GM04503 (cell line): Measurements from ENCODE around the gene CEBPA.
"Not testable (repeated sequence)": the region's sequence is repeated elsewhere in the genome, so short reads cannot be mapped to it uniquely, and the experiment has no call there.

Experiments
- DNase-seq: peaks from one replicate; pipeline ENCODE4 v3.0.0-alpha.2; 2012; ENCODE audit warnings: low read depth

CEBPA gene

GRCh38 chr19:33324628-33325027 is 22.3 kb upstream of the CEBPA start:
- no peak for DNase-seq

GRCh38 chr19:33323093-33323820 is 20.9 kb upstream of the CEBPA start:
- DNase-seq = no peak

DNA sequence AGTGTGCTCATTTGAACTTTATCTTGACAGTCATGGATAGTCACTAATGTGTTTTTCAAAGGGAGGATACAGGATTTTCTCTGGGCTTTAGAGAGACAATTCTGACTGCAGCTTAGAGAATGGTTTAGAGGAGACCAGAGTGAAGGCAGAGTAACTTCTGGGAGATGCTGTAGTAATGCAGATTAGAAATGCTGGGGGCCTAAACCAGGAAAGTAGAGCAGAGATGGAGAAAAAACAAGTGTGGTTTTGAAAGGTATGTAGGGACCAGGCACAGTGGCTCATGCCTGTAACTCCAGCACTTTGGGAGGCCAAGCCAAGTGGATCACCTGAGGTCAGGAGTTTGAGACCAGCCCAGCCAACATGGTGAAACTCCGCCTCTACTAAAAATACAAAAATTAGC is 18.3 kb upstream of the CEBPA start:
- no peak for DNase-seq

DNA sequence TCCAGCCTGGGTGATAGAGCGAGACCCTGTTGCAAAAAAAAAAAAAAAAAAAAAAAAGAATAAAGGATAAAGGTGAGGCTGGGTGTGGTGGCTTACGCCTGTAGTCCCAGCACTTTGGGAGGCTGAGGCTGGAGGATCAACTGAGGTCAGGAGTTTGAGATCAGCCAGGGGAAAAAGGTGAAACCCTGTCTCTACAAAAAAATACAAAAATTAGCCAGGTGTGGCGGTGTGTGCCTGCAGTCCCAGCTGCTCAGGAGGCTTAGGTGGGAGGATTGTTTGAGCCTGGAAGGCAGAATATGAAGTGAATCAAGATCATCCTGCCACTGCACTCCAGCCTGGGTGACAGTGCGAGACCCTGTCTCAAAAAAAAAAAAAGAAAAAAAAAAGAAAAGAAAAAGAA is 15.7 kb upstream of the CEBPA start:
- not testable (repeated sequence) for DNase-seq

- no peak for DNase-seq
Observed at GRCh38 chr19:33317517-33317916, 15.2 kb upstream of the CEBPA start.

DNA sequence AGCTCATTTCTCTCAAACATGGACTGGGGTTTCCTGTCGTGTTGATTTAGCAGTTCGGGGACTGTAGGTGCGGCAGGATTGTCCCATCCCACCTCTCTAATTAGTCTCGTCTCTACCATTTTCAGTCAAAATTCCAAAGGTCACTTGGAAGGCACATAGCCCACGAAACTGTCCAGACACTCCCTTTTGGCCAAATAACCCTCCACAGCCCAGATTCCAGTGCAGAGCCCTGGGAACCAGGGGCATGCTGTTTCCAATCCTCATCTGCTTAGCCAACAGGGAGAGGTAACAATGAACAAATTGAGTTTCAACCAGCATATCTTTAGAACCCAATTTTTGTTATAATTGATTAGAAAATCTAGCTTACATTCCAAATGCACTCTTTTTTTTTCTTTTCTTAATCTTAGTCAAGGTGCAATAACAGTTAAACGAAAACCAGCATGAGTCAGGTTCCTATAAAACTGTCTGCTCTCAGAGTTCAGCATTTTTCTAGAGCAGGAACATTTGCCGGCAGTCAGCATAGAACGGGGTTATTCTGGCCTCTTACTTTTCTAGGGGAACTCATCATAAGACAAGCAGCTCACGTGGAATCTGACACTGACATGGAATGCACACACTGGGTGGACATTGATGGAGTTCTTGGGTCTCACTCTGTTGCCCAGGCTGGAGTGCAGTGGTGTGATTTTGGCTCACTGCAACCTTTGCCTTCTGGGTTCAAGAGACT is 14.4 kb upstream of the CEBPA start:
- DNase-seq = no peak

DNA sequence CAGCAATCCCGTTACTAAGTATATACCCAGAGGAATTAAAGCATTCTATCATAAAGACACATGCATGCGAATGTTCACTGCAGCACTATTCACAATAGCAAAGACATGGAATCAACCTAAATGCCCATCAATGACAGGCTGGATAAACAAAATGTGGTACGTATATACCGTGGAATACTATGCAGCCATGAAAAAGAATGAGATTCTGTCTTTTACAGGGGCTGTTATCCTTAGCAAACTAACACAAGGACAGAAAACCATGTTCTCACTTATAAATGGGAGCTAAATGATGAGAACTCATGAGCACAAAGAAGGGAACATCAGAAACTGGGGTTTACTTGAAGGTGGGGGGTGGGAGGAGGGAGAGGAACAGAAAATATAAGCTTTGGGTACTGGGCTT is 10.5 kb upstream of the CEBPA start:
- not testable (repeated sequence) for DNase-seq

- no peak for DNase-seq
Observed at GRCh38 chr19:33312065-33312464, 9.7 kb upstream of the CEBPA start.

DNA sequence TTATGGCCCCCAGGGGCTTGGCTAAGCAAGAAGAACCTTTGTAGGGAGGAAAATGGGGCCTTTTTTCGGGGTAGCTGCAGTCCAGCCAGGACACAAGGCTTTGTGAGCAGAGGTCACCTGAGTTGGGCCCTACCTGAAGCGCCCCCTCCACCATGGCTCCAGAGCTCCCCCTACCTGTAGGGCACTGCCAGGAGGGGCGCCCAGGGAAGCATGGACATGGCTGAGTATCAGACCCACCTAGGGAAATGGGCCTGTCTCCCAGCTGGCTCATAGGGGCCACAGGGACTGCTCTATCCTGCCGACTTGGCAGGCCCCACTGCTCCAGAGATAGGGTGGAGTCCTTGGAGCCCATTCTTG is 9.0 kb upstream of the CEBPA start:
- no peak for DNase-seq

GRCh38 chr19:33310606-33311325 is 8.4 kb upstream of the CEBPA start:
- DNase-seq = no peak

DNA sequence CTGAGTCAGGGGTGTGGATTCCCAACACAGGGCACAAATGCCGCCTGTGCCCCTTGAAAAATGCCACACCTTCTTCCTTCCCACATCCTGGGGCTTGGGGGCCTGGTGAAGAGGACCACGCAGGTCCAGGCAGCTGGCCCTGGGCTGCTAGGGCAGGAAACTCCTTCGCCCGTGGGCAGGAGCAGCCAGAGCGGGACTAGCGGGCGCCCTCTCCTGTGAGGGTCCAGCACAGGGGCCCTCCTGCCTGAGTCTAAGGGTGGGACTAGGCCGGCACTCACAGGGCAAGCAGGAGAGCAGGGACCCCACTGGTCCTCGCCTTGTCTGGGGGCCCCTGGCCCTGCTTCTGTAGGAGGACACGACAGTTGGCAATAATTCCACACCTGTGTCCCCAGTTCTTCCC is 7.5 kb upstream of the CEBPA start:
- DNase-seq = no peak

DNA sequence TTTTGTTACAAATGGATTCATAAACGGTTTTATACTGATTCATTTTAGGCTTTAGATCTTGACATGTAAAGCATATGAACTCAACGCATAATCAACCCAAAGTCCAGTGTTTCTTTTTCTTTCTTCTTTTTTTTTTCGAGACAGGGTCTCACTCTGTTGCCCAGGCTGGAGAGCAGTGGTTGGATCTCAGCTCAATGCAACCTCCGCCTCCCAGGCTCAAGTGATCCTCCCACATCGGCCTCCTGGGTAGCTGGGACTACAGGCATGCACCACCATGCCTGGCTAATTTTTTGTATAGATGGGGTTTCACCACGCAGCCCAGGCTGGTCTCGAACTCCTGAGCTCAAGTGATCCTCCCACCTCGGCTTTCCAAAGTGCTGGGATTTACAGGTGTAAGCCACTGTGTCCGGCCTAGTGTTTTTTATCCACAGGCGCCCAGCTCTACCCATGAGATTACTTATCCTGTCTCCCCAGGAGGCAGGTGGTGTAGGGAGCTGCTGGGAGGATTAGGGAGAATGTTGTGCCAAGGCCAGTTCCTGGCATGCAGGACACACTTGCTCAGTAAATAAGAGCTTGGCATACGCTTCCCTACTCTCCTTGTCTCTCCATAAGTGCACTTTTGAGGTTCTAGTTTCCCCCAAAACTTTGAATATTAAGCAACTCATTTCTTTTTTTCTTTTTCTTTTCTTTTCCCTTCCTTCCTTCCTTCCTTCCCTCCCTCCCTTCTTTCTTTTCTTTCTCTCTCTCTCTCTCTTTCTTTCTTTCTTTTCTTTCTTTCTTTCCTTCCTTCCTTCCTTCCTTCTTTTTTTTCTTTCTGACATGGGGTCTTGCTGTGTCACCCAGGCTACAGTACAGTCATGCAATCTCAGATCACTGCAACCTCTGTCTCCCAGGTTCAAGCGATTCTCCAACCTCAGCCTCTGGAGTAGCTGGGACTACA is 4.8 kb upstream of the CEBPA start:
- DNase-seq = no peak

DNA sequence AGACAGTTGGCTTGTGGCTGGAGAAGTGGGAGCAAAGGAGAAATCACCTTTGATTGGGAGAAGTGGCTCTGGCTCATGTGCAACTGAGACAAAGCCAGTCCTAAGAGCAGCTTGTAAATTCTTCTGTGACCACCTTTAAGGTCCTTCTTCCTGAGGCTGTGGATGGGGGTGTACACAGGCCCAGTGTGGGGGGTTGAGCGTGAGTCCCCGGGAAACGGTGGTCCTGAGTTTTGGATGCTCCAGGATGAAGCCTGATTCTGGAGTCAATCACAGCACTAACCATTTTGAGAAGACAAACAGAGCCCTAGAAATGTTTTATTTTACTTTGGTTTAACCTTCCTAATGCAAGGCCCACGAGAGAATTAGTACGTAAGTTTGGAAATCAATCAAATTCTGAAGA is 3.9 kb upstream of the CEBPA start:
- DNase-seq = no peak

- DNase-seq = no peak
Observed at GRCh38 chr19:33304760-33305647, 2.7 kb upstream of the CEBPA start.

DNA sequence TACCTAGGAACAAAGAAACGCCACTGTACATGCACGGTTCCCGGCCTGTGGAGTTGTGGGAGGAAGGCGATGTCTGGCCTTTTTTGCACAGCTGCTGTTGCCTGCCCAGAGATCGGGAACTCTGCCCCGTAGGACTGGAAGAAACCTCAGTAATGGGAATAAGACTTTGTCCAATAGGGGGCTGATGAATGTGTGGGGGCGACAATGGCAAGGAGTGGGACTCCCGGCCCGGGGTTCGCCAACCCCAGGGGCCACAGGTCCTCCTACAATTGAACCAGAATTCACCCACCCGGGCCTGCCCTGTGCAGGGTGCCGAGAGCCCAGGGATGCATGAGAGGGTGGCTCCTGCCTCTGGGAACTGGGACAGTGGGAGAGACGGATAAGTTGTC is 2.0 kb upstream of the CEBPA start:
- DNase-seq = no peak

- DNase-seq = no peak
Observed at GRCh38 chr19:33303791-33304345, 1.5 kb upstream of the CEBPA start.

GRCh38 chr19:33302974-33303790 is 848 bp upstream of the CEBPA start:
- no peak for DNase-seq

- DNase-seq = no peak
Observed at GRCh38 chr19:33301900-33302174, 497 bp downstream of the CEBPA start.

- no peak for DNase-seq
Observed at GRCh38 chr19:33301144-33301899, 1.0 kb downstream of the CEBPA start.

- DNase-seq = no peak
Observed at GRCh38 chr19:33300894-33301143, 1.5 kb downstream of the CEBPA start.
